Hematopoietic multipotent progenitor cell treated with erythropoietin and hydrocortisone succinate and interleukin-3 and kit ligand, for 4 days (in vitro differentiated cells): ENCODE data around the gene FOXP1.

Experiments
- DNase-seq: peaks from one replicate; pipeline ENCODE4 v3.0.0-alpha.2; 2015

FOXP1 gene

GRCh38 chr3:71227270-71227661 is 356.3 kb downstream of the FOXP1 start:
- DNase-seq = peak; percentile 84

- peak; percentile 74 for DNase-seq
These were observed 356.8 kb downstream of the FOXP1 start for GRCh38 chr3:71226565-71227269.

- DNase-seq = no peak
These were observed 357.5 kb downstream of the FOXP1 start for GRCh38 chr3:71225951-71226564.

- no peak for DNase-seq
These were observed 358.4 kb downstream of the FOXP1 start for GRCh38 chr3:71225002-71225684.

- no peak for DNase-seq
These were observed 363.5 kb downstream of the FOXP1 start for GRCh38 chr3:71219744-71220638.

- no peak for DNase-seq
These were observed 365.0 kb downstream of the FOXP1 start for GRCh38 chr3:71218508-71218907.

- no peak for DNase-seq
These were observed 365.8 kb downstream of the FOXP1 start for GRCh38 chr3:71217640-71218222.

GRCh38 chr3:71215351-71215750 is 368.2 kb downstream of the FOXP1 start:
- DNase-seq = no peak

GRCh38 chr3:71214797-71215196 is 368.7 kb downstream of the FOXP1 start:
- no peak for DNase-seq

GRCh38 chr3:71214016-71214415 is 369.5 kb downstream of the FOXP1 start:
- DNase-seq = no peak

GRCh38 chr3:71211083-71211482 is 372.4 kb downstream of the FOXP1 start:
- no peak for DNase-seq

- DNase-seq = peak; percentile 68
These were observed 373.1 kb downstream of the FOXP1 start for GRCh38 chr3:71210257-71211007.

GRCh38 chr3:71208211-71209095 is 375.1 kb downstream of the FOXP1 start:
- peak; percentile 96 for DNase-seq

- DNase-seq = peak; percentile 62
These were observed 375.9 kb downstream of the FOXP1 start for GRCh38 chr3:71207632-71208031.

GRCh38 chr3:71206305-71207165 is 377.0 kb downstream of the FOXP1 start:
- DNase-seq = peak; percentile 49

- no peak for DNase-seq
These were observed 379.6 kb downstream of the FOXP1 start for GRCh38 chr3:71203727-71204488.

- DNase-seq = no peak
These were observed 380.5 kb downstream of the FOXP1 start for GRCh38 chr3:71202848-71203533.

GRCh38 chr3:71201939-71202338 is 381.6 kb downstream of the FOXP1 start:
- no peak for DNase-seq
